RPMI7951 (cell line): Measurements from ENCODE around the gene NFX1. TPM values are rescaled to one million over a fixed set of nuclear protein-coding genes. Genes with fewer than 3 reads are reported as not detected.

Experiments used
- DNase-seq: peaks from one replicate; pipeline ENCODE4 v3.0.0-alpha.2; 2012; ENCODE audit warnings: low read depth
- total RNA-seq: library from RNA; depleted of rRNA; stranded (reverse); fragments of >200 nt; shearing (Covaris generic); gene quantifications from 2 replicates; pipeline ENCODE4 v1.2.3, GENCODE V29; 2014; rRNA removed

NFX1 gene
- total RNA-seq, 1 experiment from 2014 or later = 16.3 TPM

GRCh38 chr9:33419708-33420303, 129.5 kb downstream of the NFX1 start:
- no peak for DNase-seq

Other genes starting within 250 kb of the NFX1 start
- 27.5 and 28.1 TPM in 2 replicates for gene SMU1, start 213.8 kb upstream of the NFX1 start, total RNA-seq
- gene B4GALT1, start 123.2 kb upstream of the NFX1 start, total RNA-seq = 35.4 and 38.7 TPM in 2 replicates
- gene SPINK4, start 50.3 kb upstream of the NFX1 start, total RNA-seq = not detected in 2 replicates
- 19.9 and 34.0 TPM in 2 replicates for gene BAG1, start 25.8 kb upstream of the NFX1 start, total RNA-seq
- gene CHMP5, start 25.5 kb upstream of the NFX1 start, total RNA-seq = 135 and 143 TPM in 2 replicates
- gene AQP7, start 112.1 kb downstream of the NFX1 start, total RNA-seq = not detected in 2 replicates
- 1.4 and 1.6 TPM in 2 replicates for gene AQP3, start 157.1 kb downstream of the NFX1 start, total RNA-seq
- 12.9 and 13.2 TPM in 2 replicates for gene NOL6, start 183.4 kb downstream of the NFX1 start, total RNA-seq
- not detected in 2 replicates for gene ANKRD18B, start 233.7 kb downstream of the NFX1 start, total RNA-seq